ENCODE measurements around the gene NAXE.

- TF ChIP-seq CTCF (conservative IDR thresholded peaks at IDR 0.05; ENCODE audit: low read depth, low read length) (no peak), EZH2 (IDR thresholded peaks at IDR 0.05; ENCODE audit: low read length, unreplicated experiment) (no peak)
Observed at GRCh38 chr1:156581661-156582387, 9.8 kb upstream of the NAXE start.

Measured in PC-3 (cell line).